Progenitor cell of endocrine pancreas (in vitro differentiated cells): ENCODE results near the gene ASCC2. TPM values are rescaled to one million over a fixed set of nuclear protein-coding genes. Genes with fewer than 3 reads are reported as not detected.

Source experiments
- DNase-seq: peaks from one replicate; pipeline ENCODE4 v3.0.0; 2021; ENCODE audit warnings: low spot score; ENCODE audit not compliant: unreplicated experiment
- H3K27ac Mint-ChIP-seq: 2 replicates; pipeline ENCODE4 v1.8.0; 2021; ENCODE audit warnings: mild to moderate bottlenecking, moderate library complexity, mixed read lengths
- H3K27me3 Mint-ChIP-seq: 2 replicates; pipeline ENCODE4 v1.8.0; 2021; ENCODE audit warnings: mixed read lengths
- H3K36me3 Mint-ChIP-seq: 2 replicates; pipeline ENCODE4 v1.8.0; 2022; ENCODE audit warnings: mixed read lengths; ENCODE audit not compliant: insufficient read depth
- H3K4me1 Mint-ChIP-seq: 2 replicates; pipeline ENCODE4 v1.8.0; 2021; ENCODE audit warnings: low read depth, mixed read lengths
- H3K4me3 Mint-ChIP-seq: 2 replicates; pipeline ENCODE4 v1.8.0; 2021; ENCODE audit warnings: low read depth, mild to moderate bottlenecking, moderate library complexity, mixed read lengths
- H3K9me3 Mint-ChIP-seq: 2 replicates; pipeline ENCODE4 v1.8.0; 2021; ENCODE audit warnings: low read depth, mixed read lengths
- total RNA-seq: library from RNA; stranded (reverse); gene quantifications from 2 replicates; pipeline ENCODE4 v1.2.1, GENCODE V29; 2021
- TF ChIP-seq, protein P1 (sequence below): fragments of 200-600 bp; sonication (generic); IDR thresholded peaks from one replicate; pipeline ENCODE4 v1.5.0; 2021; ENCODE audit warnings: antibody characterized with exemption, mild to moderate bottlenecking; ENCODE audit not compliant: unreplicated experiment

The ASCC2 gene
- total RNA-seq, 1 donor from 2014 or later: 56.1 TPM

- Mint-ChIP-seq H3K27me3 (no peaks in the 10 kb centered on the region), H3K9me3 (no peaks in the 10 kb centered on the region), H3K4me1 (peaks cover 7% of the 10 kb centered on the region), H3K36me3 (peaks cover 33% of the 10 kb centered on the region), H3K4me3 (no peak overlapping the region), H3K27ac (no peak overlapping the region)
- TF ChIP-seq, protein P1, sequence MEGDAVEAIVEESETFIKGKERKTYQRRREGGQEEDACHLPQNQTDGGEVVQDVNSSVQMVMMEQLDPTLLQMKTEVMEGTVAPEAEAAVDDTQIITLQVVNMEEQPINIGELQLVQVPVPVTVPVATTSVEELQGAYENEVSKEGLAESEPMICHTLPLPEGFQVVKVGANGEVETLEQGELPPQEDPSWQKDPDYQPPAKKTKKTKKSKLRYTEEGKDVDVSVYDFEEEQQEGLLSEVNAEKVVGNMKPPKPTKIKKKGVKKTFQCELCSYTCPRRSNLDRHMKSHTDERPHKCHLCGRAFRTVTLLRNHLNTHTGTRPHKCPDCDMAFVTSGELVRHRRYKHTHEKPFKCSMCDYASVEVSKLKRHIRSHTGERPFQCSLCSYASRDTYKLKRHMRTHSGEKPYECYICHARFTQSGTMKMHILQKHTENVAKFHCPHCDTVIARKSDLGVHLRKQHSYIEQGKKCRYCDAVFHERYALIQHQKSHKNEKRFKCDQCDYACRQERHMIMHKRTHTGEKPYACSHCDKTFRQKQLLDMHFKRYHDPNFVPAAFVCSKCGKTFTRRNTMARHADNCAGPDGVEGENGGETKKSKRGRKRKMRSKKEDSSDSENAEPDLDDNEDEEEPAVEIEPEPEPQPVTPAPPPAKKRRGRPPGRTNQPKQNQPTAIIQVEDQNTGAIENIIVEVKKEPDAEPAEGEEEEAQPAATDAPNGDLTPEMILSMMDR: no peak
- DNase-seq: no peak
These were observed 27.9 kb downstream of the ASCC2 start for GRCh38 chr22:29810216-29810615.

GRCh38 chr22:29806196-29806595 lies 31.9 kb downstream of the ASCC2 start:
- DNase-seq: no peak
- Mint-ChIP-seq H3K4me3 (no peak overlapping the region), H3K36me3 (peaks cover 27% of the 10 kb centered on the region), H3K4me1 (peaks cover 4% of the 10 kb centered on the region), H3K9me3 (no peaks in the 10 kb centered on the region), H3K27me3 (no peaks in the 10 kb centered on the region), H3K27ac (no peak overlapping the region)
- TF ChIP-seq, protein P1: no peak

DNA sequence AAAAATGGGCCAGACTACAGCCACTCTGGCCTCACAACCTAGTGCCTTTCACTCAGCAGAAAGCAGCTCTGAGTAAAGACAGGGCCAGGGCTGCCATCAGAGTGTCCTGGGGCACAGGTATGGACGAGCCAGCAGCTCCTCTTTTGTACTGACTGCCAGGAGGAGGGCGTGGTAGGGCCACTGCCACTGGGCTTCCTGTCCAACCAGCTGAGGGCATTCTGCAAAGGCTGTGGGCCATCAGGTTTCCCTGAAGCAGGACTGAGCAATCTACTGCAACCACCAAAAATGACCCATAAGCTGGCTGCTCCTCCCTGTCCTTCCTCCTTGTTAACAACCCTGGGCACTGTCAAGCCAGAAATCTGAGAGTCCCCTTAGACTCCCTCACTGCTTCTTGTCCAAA lies 33.1 kb downstream of the ASCC2 start:
- H3K4me1 Mint-ChIP-seq: peaks cover 8% of the 10 kb centered on the region
- no peaks in the 10 kb centered on the region for H3K27me3 Mint-ChIP-seq
- DNase-seq: no peak
- TF ChIP-seq, protein P1: no peak
- H3K9me3 Mint-ChIP-seq: no peaks in the 10 kb centered on the region
- H3K4me3 Mint-ChIP-seq: no peak overlapping the region
- peaks cover 26% of the 10 kb centered on the region for H3K36me3 Mint-ChIP-seq
- no peak overlapping the region for H3K27ac Mint-ChIP-seq

DNA sequence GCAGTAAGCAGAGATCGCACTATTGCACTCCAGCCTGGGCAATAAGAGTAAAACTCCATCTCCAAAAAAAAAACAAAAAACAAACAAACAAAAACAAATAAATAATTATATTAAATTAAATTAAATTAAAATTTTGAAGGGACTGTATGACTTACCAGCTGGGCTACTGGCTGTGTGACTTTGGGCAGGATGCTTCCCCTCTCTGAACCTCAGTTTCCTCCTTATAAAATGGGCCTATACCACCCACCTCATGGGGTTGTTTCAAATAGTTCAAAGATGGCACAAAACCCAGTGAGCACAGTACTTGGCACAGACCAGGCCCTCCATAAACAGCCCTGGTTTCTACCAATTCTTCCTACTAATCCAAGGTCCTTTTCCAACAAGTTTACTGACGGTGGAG lies 34.9 kb downstream of the ASCC2 start:
- Mint-ChIP-seq H3K27me3 (no peaks in the 10 kb centered on the region), H3K27ac (no peak overlapping the region), H3K4me1 (peaks cover 8% of the 10 kb centered on the region), H3K36me3 (peaks cover 29% of the 10 kb centered on the region), H3K4me3 (no peak overlapping the region), H3K9me3 (no peaks in the 10 kb centered on the region)
- TF ChIP-seq, protein P1: no peak
- DNase-seq: no peak

DNA sequence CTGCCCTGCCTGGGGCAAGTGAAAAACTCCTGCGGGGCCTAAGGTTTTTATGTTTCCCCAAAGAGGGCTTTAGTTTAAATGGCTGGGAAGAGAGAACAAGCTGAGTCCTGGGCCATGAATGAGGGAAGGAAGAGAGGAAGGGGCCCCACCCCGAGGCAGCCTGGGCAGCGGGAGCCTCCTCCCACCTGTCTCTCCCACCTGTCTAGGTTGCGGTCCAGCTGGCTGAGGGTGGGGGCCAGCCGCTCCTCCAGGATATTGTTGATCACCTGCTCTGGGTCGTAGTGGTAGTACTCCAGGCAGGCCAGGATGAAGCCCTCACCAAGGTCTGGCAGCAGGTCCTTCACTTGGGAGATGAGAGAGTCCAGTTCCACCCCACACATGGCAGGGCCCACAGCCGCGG lies 36.3 kb downstream of the ASCC2 start:
- TF ChIP-seq, protein P1: no peak
- H3K9me3 Mint-ChIP-seq: no peaks in the 10 kb centered on the region
- no peaks in the 10 kb centered on the region for H3K27me3 Mint-ChIP-seq
- DNase-seq: no peak
- peaks cover 29% of the 10 kb centered on the region for H3K36me3 Mint-ChIP-seq
- peak overlapping the region; percentile 90 for H3K27ac Mint-ChIP-seq
- H3K4me3 Mint-ChIP-seq: no peak overlapping the region
- peaks cover 8% of the 10 kb centered on the region for H3K4me1 Mint-ChIP-seq
